Suprapubic skin (tissue), 4 donors: ENCODE results near the gene MUC5AC.

Experiments used
- POLR2A ChIP-seq, 2 donors: fragments of 450-650 bp; IDR thresholded peaks; one replicate each; pipeline ENCODE4 v1.6.1; 2017; ENCODE audit warnings: antibody characterized with exemption in 2 of 2, mild to moderate bottlenecking in 2 of 2, moderate library complexity in 2 of 2
- POLR2AphosphoS5 ChIP-seq, 3 donors: sonication (generic); formaldehyde crosslinking; IDR thresholded peaks; one replicate each; pipeline ENCODE4 v1.6.1; 2017; ENCODE audit warnings: antibody characterized with exemption in 3 of 3
- TF ChIP-seq, protein P1 (sequence below), 2 donors: fragments of 200-600 bp in 1 of 2; fragments of 450-650 bp in 1 of 2; sonication (generic) in 1 of 2; IDR thresholded peaks; one replicate each; pipeline ENCODE4 v1.5.1; 2016 to 2019; ENCODE audit warnings: antibody characterized with exemption in 2 of 2, mild to moderate bottlenecking in 1 of 2, moderate library complexity in 1 of 2

DNA sequence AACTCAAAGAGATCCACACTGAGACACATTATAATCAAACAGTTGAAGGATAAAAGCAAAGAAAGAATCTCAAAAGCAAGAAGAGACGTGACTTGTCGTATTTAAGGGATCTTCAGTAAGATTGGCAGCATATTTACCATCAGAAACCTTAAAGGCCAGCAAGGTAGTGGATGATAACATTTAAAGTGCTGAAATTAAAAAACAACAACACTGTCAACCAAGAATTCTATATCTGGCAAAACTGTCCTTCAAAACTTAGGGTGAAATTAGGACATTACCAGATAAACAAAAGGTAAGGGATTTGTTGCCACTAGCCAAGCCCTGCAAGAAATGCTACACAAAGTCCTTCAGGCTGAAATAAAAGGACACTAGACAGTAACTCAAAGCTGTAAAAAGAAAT, 54.1 kb downstream of the MUC5AC start:
- TF ChIP-seq, protein P1, sequence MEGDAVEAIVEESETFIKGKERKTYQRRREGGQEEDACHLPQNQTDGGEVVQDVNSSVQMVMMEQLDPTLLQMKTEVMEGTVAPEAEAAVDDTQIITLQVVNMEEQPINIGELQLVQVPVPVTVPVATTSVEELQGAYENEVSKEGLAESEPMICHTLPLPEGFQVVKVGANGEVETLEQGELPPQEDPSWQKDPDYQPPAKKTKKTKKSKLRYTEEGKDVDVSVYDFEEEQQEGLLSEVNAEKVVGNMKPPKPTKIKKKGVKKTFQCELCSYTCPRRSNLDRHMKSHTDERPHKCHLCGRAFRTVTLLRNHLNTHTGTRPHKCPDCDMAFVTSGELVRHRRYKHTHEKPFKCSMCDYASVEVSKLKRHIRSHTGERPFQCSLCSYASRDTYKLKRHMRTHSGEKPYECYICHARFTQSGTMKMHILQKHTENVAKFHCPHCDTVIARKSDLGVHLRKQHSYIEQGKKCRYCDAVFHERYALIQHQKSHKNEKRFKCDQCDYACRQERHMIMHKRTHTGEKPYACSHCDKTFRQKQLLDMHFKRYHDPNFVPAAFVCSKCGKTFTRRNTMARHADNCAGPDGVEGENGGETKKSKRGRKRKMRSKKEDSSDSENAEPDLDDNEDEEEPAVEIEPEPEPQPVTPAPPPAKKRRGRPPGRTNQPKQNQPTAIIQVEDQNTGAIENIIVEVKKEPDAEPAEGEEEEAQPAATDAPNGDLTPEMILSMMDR (IDR thresholded peaks at IDR 0.05) = no peak
- no peak for TF ChIP-seq POLR2A (IDR thresholded peaks at IDR 0.05)
- TF ChIP-seq POLR2AphosphoS5 (IDR thresholded peaks at IDR 0.05) = no peak
